HEK293 (cell line): ENCODE data around the gene RAD21L1.

Source experiments
- CTCF ChIA-PET: fragments of 350-600 bp; formaldehyde crosslinking; extraction: SDS; loops from one replicate; lab custom pipeline; 2021; ENCODE audit warnings: antibody characterized with exemption; lab: Yijun Ruan, JAX
- POLR2A ChIA-PET: fragments of 300-600 bp; formaldehyde crosslinking; extraction: SDS; loops from one replicate; lab custom pipeline; 2020; ENCODE audit warnings: antibody characterized with exemption, inconsistent platforms; lab: Yijun Ruan, JAX
- H3K27ac ChIP-seq: fragments of 200-500 bp; sonication (Bioruptor generic); 2 replicates; pipeline ENCODE4 v1.5.1; 2014; ENCODE audit warnings: low read depth, low read length, control low read depth, inconsistent platforms; ENCODE audit errors: extremely low read depth
- H3K36me3 ChIP-seq, 2 experiments: fragments of 200-500 bp in 1 of 2; sonication (Bioruptor generic) in 1 of 2; 1 replicate in 1 of 2; 2 replicates in 1 of 2; pipeline ENCODE4 v1.5.1; 2014 to 2017; ENCODE audit warnings: inconsistent platforms in 2 of 2, low read length in 2 of 2; ENCODE audit not compliant: control insufficient read depth in 2 of 2, insufficient read depth in 1 of 2
- H3K4me1 ChIP-seq: fragments of 200-500 bp; sonication (Bioruptor generic); 2 replicates; pipeline ENCODE4 v1.5.1; 2014; ENCODE audit warnings: mild to moderate bottlenecking, low read length, inconsistent platforms; ENCODE audit not compliant: control insufficient read depth, insufficient read depth
- H3K4me3 ChIP-seq: 2 replicates; pipeline ENCODE4 v1.5.1; 2011; ENCODE audit warnings: low read depth, mild to moderate bottlenecking, control low read depth, low read length, moderate library complexity
- H3K9me3 ChIP-seq: fragments of 200-500 bp; sonication (Bioruptor generic); 2 replicates; pipeline ENCODE4 v1.5.1; 2014; ENCODE audit warnings: low read depth, low read length, inconsistent platforms; ENCODE audit not compliant: control insufficient read depth, insufficient read depth
- GLIS2 ChIP-seq: fragments of 450-650 bp; formaldehyde crosslinking; IDR thresholded peaks from 2 replicates; pipeline ENCODE4 v1.5.1; 2016; ENCODE audit warnings: missing biosample characterization, missing genetic modification characterization
- MZF1 ChIP-seq: fragments of 450-650 bp; formaldehyde crosslinking; IDR thresholded peaks from 2 replicates; pipeline ENCODE4 v1.5.1; 2017; ENCODE audit warnings: missing biosample characterization, missing genetic modification characterization, borderline replicate concordance
- PATZ1 ChIP-seq: fragments of 450-650 bp; formaldehyde crosslinking; IDR thresholded peaks from 2 replicates; pipeline ENCODE4 v1.5.1; 2016; ENCODE audit warnings: missing biosample characterization, missing genetic modification characterization
- PBX3 ChIP-seq: sonication (generic); formaldehyde crosslinking; IDR thresholded peaks from 2 replicates; pipeline ENCODE4 v1.8.1; 2022; ENCODE audit warnings: mild to moderate bottlenecking, moderate library complexity, missing genetic modification reagents
- SP3 ChIP-seq: fragments of 450-650 bp; formaldehyde crosslinking; IDR thresholded peaks from 2 replicates; pipeline ENCODE4 v1.5.1; 2016; ENCODE audit warnings: missing biosample characterization, missing genetic modification characterization
- ZBTB17 ChIP-seq: fragments of 450-650 bp; formaldehyde crosslinking; IDR thresholded peaks from 2 replicates; pipeline ENCODE4 v1.5.1; 2016; ENCODE audit warnings: missing biosample characterization, missing genetic modification characterization
- ZBTB26 ChIP-seq: fragments of 450-650 bp; formaldehyde crosslinking; optimal IDR thresholded peaks from 2 replicates; pipeline ENCODE3; 2016; ENCODE audit warnings: missing biosample characterization, mild to moderate bottlenecking, missing genetic modification characterization
- ZNF324 ChIP-seq: fragments of 450-650 bp; formaldehyde crosslinking; IDR thresholded peaks from 2 replicates; pipeline ENCODE4 v1.5.1; 2016; ENCODE audit warnings: missing biosample characterization, missing genetic modification characterization
- ZNF335 ChIP-seq: fragments of 450-650 bp; formaldehyde crosslinking; conservative IDR thresholded peaks from 2 replicates; pipeline ENCODE4 v1.5.1; 2016; ENCODE audit warnings: missing biosample characterization, missing genetic modification characterization
- ZNF624 ChIP-seq: fragments of 450-650 bp; formaldehyde crosslinking; IDR thresholded peaks from 2 replicates; pipeline ENCODE4 v1.5.1; 2017; ENCODE audit warnings: missing biosample characterization, missing genetic modification characterization
- ZNF654 ChIP-seq: fragments of 450-650 bp; formaldehyde crosslinking; IDR thresholded peaks from 2 replicates; pipeline ENCODE4 v1.5.1; 2016; ENCODE audit warnings: low read depth, missing biosample characterization, missing genetic modification characterization
- ZNF791 ChIP-seq: fragments of 450-650 bp; formaldehyde crosslinking; IDR thresholded peaks from 2 replicates; pipeline ENCODE4 v1.5.1; 2016; ENCODE audit warnings: missing biosample characterization, missing genetic modification characterization
- TF ChIP-seq, protein P1 (sequence below): fragments of 450-650 bp; formaldehyde crosslinking; IDR thresholded peaks from 2 replicates; pipeline ENCODE4 v1.5.1; 2017; ENCODE audit warnings: missing biosample characterization, missing genetic modification characterization
- TF ChIP-seq, protein P2 (sequence below): fragments of 450-650 bp; formaldehyde crosslinking; IDR thresholded peaks from 2 replicates; pipeline ENCODE4 v1.5.1; 2016; ENCODE audit warnings: missing biosample characterization, missing genetic modification characterization
- TF ChIP-seq, protein P3 (sequence below): fragments of 450-650 bp; formaldehyde crosslinking; IDR thresholded peaks from 2 replicates; pipeline ENCODE4 v1.5.1; 2016; ENCODE audit warnings: missing biosample characterization, missing genetic modification characterization
- TF ChIP-seq, protein P4 (sequence below): fragments of 450-650 bp; formaldehyde crosslinking; IDR thresholded peaks from 2 replicates; pipeline ENCODE4 v1.5.1; 2016; ENCODE audit warnings: missing biosample characterization, missing genetic modification characterization

Gene RAD21L1

GRCh38 chr20:1185790-1186334, 40.0 kb upstream of the RAD21L1 start:
- no peak for TF ChIP-seq ZNF624 (tag by site-specific recombination)
- peak; percentile 78 for TF ChIP-seq PATZ1 (tag by site-specific recombination)
- TF ChIP-seq ZNF324 (tag by site-specific recombination) = no peak
- TF ChIP-seq SP3 = peak; percentile 62
- TF ChIP-seq, protein P1, sequence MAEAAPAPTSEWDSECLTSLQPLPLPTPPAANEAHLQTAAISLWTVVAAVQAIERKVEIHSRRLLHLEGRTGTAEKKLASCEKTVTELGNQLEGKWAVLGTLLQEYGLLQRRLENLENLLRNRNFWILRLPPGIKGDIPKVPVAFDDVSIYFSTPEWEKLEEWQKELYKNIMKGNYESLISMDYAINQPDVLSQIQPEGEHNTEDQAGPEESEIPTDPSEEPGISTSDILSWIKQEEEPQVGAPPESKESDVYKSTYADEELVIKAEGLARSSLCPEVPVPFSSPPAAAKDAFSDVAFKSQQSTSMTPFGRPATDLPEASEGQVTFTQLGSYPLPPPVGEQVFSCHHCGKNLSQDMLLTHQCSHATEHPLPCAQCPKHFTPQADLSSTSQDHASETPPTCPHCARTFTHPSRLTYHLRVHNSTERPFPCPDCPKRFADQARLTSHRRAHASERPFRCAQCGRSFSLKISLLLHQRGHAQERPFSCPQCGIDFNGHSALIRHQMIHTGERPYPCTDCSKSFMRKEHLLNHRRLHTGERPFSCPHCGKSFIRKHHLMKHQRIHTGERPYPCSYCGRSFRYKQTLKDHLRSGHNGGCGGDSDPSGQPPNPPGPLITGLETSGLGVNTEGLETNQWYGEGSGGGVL (tag by site-specific recombination) = 0 out of 2 replicates have a peak, but pooled peaks have one; percentile 1
- peak; percentile 69 for TF ChIP-seq ZNF654 (tag by site-specific recombination)
- TF ChIP-seq ZBTB26 (tag by site-specific recombination) = peak; percentile 4
- TF ChIP-seq, protein P2, sequence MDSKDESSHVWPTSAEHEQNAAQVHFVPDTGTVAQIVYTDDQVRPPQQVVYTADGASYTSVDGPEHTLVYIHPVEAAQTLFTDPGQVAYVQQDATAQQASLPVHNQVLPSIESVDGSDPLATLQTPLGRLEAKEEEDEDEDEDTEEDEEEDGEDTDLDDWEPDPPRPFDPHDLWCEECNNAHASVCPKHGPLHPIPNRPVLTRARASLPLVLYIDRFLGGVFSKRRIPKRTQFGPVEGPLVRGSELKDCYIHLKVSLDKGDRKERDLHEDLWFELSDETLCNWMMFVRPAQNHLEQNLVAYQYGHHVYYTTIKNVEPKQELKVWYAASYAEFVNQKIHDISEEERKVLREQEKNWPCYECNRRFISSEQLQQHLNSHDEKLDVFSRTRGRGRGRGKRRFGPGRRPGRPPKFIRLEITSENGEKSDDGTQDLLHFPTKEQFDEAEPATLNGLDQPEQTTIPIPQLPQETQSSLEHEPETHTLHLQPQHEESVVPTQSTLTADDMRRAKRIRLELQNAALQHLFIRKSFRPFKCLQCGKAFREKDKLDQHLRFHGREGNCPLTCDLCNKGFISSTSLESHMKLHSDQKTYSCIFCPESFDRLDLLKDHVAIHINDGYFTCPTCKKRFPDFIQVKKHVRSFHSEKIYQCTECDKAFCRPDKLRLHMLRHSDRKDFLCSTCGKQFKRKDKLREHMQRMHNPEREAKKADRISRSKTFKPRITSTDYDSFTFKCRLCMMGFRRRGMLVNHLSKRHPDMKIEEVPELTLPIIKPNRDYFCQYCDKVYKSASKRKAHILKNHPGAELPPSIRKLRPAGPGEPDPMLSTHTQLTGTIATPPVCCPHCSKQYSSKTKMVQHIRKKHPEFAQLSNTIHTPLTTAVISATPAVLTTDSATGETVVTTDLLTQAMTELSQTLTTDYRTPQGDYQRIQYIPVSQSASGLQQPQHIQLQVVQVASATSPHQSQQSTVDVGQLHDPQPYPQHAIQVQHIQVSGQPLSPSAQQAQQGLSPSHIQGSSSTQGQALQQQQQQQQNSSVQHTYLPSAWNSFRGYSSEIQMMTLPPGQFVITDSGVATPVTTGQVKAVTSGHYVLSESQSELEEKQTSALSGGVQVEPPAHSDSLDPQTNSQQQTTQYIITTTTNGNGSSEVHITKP (tag by site-specific recombination) = peak; percentile 86
- peak; percentile 78 for TF ChIP-seq ZNF335
- TF ChIP-seq, protein P3, sequence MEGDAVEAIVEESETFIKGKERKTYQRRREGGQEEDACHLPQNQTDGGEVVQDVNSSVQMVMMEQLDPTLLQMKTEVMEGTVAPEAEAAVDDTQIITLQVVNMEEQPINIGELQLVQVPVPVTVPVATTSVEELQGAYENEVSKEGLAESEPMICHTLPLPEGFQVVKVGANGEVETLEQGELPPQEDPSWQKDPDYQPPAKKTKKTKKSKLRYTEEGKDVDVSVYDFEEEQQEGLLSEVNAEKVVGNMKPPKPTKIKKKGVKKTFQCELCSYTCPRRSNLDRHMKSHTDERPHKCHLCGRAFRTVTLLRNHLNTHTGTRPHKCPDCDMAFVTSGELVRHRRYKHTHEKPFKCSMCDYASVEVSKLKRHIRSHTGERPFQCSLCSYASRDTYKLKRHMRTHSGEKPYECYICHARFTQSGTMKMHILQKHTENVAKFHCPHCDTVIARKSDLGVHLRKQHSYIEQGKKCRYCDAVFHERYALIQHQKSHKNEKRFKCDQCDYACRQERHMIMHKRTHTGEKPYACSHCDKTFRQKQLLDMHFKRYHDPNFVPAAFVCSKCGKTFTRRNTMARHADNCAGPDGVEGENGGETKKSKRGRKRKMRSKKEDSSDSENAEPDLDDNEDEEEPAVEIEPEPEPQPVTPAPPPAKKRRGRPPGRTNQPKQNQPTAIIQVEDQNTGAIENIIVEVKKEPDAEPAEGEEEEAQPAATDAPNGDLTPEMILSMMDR (tag by site-specific recombination) = peak; percentile 62
- TF ChIP-seq, protein P4, sequence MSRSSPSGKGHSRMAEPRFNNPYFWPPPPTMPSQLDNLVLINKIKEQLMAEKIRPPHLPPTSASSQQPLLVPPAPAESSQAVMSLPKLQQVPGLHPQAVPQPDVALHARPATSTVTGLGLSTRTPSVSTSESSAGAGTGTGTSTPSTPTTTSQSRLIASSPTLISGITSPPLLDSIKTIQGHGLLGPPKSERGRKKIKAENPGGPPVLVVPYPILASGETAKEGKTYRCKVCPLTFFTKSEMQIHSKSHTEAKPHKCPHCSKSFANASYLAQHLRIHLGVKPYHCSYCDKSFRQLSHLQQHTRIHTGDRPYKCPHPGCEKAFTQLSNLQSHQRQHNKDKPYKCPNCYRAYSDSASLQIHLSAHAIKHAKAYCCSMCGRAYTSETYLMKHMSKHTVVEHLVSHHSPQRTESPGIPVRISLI (tag by site-specific recombination) = peak; percentile 82
- TF ChIP-seq MZF1 (tag by site-specific recombination) = no peak
- no peak for TF ChIP-seq ZNF791 (tag by site-specific recombination)
- TF ChIP-seq ZBTB17 (tag by site-specific recombination) = 0 out of 2 replicates have a peak, but pooled peaks have one; percentile 19
- peak; percentile 34 for TF ChIP-seq GLIS2 (tag by site-specific recombination)
- TF ChIP-seq PBX3 (CRISPR knock-in tag) = no peak
- no peaks in the 10 kb centered on the region for H3K4me1 ChIP-seq
- no peak overlapping the region for H3K27ac ChIP-seq
- no peaks in the 10 kb centered on the region for H3K9me3 ChIP-seq
- peak overlapping the region; percentile 46 for H3K4me3 ChIP-seq
- ChIA-PET CTCF (interaction anchor here (0.6 to 3.4 kb wide), 13 partner anchors 10 to 288 kb away, joined by 3 to 21 read pairs (median 4); no protein-coding TSS in a partner anchor), POLR2A (interaction anchor here (1.0 kb wide), 1 partner anchor 39 kb away, joined by 4 read pairs; no protein-coding TSS in a partner anchor)
- H3K36me3 ChIP-seq = peaks cover 0 to 6% of the 10 kb centered on the region in 2 experiments; a peak in 1 of 3 replicates
